Immature natural killer cell (primary cell): Measurements from ENCODE around the gene VNN1. TPM values are rescaled to one million over a fixed set of nuclear protein-coding genes. Genes with fewer than 3 reads are reported as not detected.

ENCODE experiments used
- DNase-seq, 3 donors: peaks; one replicate each; pipeline ENCODE4 v3.0.0; 2022; ENCODE audit warnings: mixed read lengths in 1 of 3
- H3K27ac Mint-ChIP-seq, 6 donors: one replicate each; pipeline ENCODE4 v1.8.0; 2020; ENCODE audit warnings: mixed read lengths in 6 of 6, mild to moderate bottlenecking in 5 of 6, inconsistent platforms in 4 of 6, moderate library complexity in 3 of 6
- H3K27me3 Mint-ChIP-seq, 3 donors: one replicate each; pipeline ENCODE4 v1.8.0; 2020 to 2021; ENCODE audit warnings: low read depth in 3 of 3, mild to moderate bottlenecking in 3 of 3, mixed read lengths in 3 of 3, moderate library complexity in 3 of 3, inconsistent platforms in 1 of 3
- H3K36me3 Mint-ChIP-seq, 3 donors: one replicate each; pipeline ENCODE4 v1.8.0; 2020; ENCODE audit warnings: mixed read lengths in 3 of 3, inconsistent platforms in 2 of 3, mild to moderate bottlenecking in 2 of 3
- H3K4me1 Mint-ChIP-seq, 2 donors: one replicate each; pipeline ENCODE4 v1.8.0; 2020; ENCODE audit warnings: inconsistent platforms in 2 of 2, mild to moderate bottlenecking in 2 of 2, mixed read lengths in 2 of 2, moderate library complexity in 1 of 2
- H3K4me3 Mint-ChIP-seq, 5 donors: one replicate each; pipeline ENCODE4 v1.8.0; 2020; ENCODE audit warnings: mild to moderate bottlenecking in 5 of 5, mixed read lengths in 5 of 5, inconsistent platforms in 3 of 5, moderate library complexity in 3 of 5
- H3K9me3 Mint-ChIP-seq, 6 donors: one replicate each; pipeline ENCODE4 v1.8.0; 2020; ENCODE audit warnings: mild to moderate bottlenecking in 6 of 6, mixed read lengths in 6 of 6, inconsistent platforms in 4 of 6, moderate library complexity in 3 of 6
- polyA plus RNA-seq, 3 donors: library from polyadenylated mRNA; unstranded; fragments of 300-500 nt; fragmentation: Illumina TruSeq; gene quantifications; one replicate each; pipeline ENCODE4 v1.2.3, GENCODE V29; 2021

Gene VNN1
- polyA plus RNA-seq = under 1 TPM in 1 of 3 donors, not detected in 2; 0.21 TPM

DNA sequence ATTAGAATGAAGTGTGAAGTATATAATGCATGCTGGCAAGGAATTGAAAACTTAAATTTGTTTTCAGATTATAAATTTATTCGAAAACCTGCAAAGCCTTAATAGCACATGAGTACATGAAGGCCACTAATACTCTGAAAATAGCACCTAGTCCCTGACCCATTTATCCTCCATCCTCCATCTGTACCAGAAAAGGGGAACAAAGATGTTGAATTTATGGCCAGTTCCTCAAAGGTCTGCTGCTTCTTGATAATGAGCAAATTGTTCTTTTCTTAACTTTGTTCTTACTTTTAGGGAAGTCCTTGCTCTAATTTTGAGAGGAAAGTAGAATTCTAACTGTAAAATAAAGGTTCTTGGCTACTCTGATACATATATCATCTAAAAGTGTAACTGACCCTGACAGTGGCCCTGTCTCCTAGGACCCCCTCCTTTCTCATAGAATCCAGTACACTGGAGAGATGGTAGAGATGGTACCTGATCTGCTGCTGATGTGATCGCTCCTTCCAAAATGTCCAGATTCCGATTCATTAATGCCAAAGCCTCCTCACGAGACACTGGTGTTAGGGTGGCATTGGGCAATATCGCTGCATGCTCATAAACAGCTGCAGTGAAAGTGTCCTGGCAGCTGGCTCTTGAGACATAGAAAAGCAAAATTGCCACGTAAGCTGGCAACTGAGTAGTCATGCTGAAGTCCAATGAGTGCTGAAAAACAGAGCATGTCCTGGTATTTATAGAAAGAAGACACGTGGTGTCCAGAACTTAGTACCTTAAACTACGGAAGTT is at the start of gene VNN1:
VNN1 (minus strand) TSS at position 704 of the 783 bp plus-strand sequence; CDS start at position 684, 20 bp downstream.
- peaks cover 6 to 9% (median 8%) of the 10 kb centered on the region in 3 donors for H3K27me3 Mint-ChIP-seq
- no peak within 1 kb of the TSS for H3K4me3 Mint-ChIP-seq
- H3K4me1 Mint-ChIP-seq = no peaks in the 10 kb centered on the region
- no peak within 1 kb of the TSS for H3K27ac Mint-ChIP-seq
- no peaks in the 10 kb centered on the region for H3K36me3 Mint-ChIP-seq
- peaks cover 0 to 4% (median 0%) of the 10 kb centered on the region in 6 donors for H3K9me3 Mint-ChIP-seq
- DNase-seq = no peak

- H3K27me3 Mint-ChIP-seq = peaks cover 0 to 4% (median 2%) of the 10 kb centered on the region in 3 donors
- peak; percentile 50 to 63 (median 60) for DNase-seq
- peaks cover 0 to 15% (median 4%) of the 10 kb centered on the region in 3 donors for H3K36me3 Mint-ChIP-seq
- H3K27ac Mint-ChIP-seq = peak overlapping the region; percentile 43 to 84 (median 74)
- no peaks in the 10 kb centered on the region for H3K9me3 Mint-ChIP-seq
- H3K4me1 Mint-ChIP-seq = peaks cover 40 to 50% of the 10 kb centered on the region in 2 donors
- peak overlapping the region; percentile 83 to 90 (median 85) for H3K4me3 Mint-ChIP-seq
Observed at GRCh38 chr6:132763269-132763668, 49.4 kb upstream of the VNN1 start.

- Mint-ChIP-seq H3K4me1 (peaks cover 36 to 50% of the 10 kb centered on the region in 2 donors), H3K4me3 (peak overlapping the region in 1 of 5 donors; percentile 5)
Observed at GRCh38 chr6:132760256-132760655, 46.4 kb upstream of the VNN1 start.

GRCh38 chr6:132758689-132759088 is 44.8 kb upstream of the VNN1 start:
- H3K9me3 Mint-ChIP-seq = no peaks in the 10 kb centered on the region
- peaks cover 6 to 28% (median 13%) of the 10 kb centered on the region in 3 donors for H3K36me3 Mint-ChIP-seq
- no peak for DNase-seq
- H3K4me3 Mint-ChIP-seq = no peak overlapping the region
- H3K27me3 Mint-ChIP-seq = no peaks in the 10 kb centered on the region
- no peak overlapping the region for H3K27ac Mint-ChIP-seq
- peaks cover 29 to 42% of the 10 kb centered on the region in 2 donors for H3K4me1 Mint-ChIP-seq

More at GRCh38 chr6:132760256-132760655, 46.4 kb upstream of the VNN1 start:
- DNase-seq = no peak
- H3K27me3 Mint-ChIP-seq = no peaks in the 10 kb centered on the region
- H3K36me3 Mint-ChIP-seq = peaks cover 6 to 21% (median 9%) of the 10 kb centered on the region in 3 donors
- H3K27ac Mint-ChIP-seq = peak overlapping the region in 2 of 6 donors; percentile 5 to 27
- no peaks in the 10 kb centered on the region for H3K9me3 Mint-ChIP-seq

DNA sequence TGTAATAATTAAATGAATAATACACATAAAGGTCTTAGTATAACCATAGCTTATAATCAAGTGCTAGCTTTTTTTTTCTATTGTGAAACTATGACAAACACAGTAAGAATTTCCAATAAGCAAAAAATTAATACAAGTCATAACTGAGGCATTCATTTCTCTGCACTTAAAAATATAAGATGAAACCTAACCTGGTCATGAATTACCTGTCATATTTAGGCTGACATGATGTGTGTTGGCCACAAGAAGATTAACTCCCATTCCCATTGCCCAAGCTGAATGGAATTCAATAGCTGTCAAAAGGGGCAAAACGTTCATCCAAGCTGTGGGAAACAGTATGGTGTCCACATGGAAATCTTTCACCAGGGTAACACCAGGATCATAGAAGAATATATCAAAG is 38.4 kb upstream of the VNN1 start:
- Mint-ChIP-seq H3K9me3 (no peaks in the 10 kb centered on the region), H3K36me3 (peaks cover 26 to 65% (median 30%) of the 10 kb centered on the region in 3 donors), H3K27ac (no peak overlapping the region), H3K27me3 (no peaks in the 10 kb centered on the region), H3K4me3 (no peak overlapping the region), H3K4me1 (peaks cover 15 to 22% of the 10 kb centered on the region in 2 donors)
- no peak for DNase-seq

- Mint-ChIP-seq H3K36me3 (peaks cover 29 to 68% (median 32%) of the 10 kb centered on the region in 3 donors), H3K4me1 (peaks cover 17 to 22% of the 10 kb centered on the region in 2 donors), H3K4me3 (no peak overlapping the region), H3K9me3 (no peaks in the 10 kb centered on the region), H3K27me3 (no peaks in the 10 kb centered on the region), H3K27ac (peak overlapping the region in 1 of 6 donors; percentile 44)
- no peak for DNase-seq
Observed at GRCh38 chr6:132751828-132752227, 38.0 kb upstream of the VNN1 start.

DNA sequence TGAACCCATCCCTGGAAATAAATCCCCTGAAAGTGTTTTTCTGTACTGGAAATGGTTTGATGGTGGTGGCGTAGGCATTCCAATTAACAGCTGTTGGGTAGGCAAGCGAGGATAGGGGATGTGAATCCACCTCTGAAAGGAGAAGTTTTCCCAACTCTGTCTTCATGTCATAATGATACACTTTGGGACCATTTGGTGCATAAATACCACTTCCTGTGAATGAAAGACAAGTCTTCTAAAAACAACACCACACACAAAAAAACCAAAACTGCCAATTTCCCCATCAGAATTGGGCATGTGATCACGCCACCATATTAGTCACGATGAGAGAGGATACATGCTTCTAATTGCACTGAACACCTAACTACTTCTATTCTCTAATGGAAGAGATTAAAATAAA is 37.5 kb upstream of the VNN1 start:
- H3K36me3 Mint-ChIP-seq = peaks cover 31 to 73% (median 36%) of the 10 kb centered on the region in 3 donors
- no peaks in the 10 kb centered on the region for H3K9me3 Mint-ChIP-seq
- peaks cover 22% of the 10 kb centered on the region in 2 donors for H3K4me1 Mint-ChIP-seq
- no peak for DNase-seq
- H3K4me3 Mint-ChIP-seq = no peak overlapping the region
- H3K27ac Mint-ChIP-seq = peak overlapping the region in 1 of 6 donors; percentile 35
- peaks cover 0 to 2% (median 0%) of the 10 kb centered on the region in 3 donors for H3K27me3 Mint-ChIP-seq

DNA sequence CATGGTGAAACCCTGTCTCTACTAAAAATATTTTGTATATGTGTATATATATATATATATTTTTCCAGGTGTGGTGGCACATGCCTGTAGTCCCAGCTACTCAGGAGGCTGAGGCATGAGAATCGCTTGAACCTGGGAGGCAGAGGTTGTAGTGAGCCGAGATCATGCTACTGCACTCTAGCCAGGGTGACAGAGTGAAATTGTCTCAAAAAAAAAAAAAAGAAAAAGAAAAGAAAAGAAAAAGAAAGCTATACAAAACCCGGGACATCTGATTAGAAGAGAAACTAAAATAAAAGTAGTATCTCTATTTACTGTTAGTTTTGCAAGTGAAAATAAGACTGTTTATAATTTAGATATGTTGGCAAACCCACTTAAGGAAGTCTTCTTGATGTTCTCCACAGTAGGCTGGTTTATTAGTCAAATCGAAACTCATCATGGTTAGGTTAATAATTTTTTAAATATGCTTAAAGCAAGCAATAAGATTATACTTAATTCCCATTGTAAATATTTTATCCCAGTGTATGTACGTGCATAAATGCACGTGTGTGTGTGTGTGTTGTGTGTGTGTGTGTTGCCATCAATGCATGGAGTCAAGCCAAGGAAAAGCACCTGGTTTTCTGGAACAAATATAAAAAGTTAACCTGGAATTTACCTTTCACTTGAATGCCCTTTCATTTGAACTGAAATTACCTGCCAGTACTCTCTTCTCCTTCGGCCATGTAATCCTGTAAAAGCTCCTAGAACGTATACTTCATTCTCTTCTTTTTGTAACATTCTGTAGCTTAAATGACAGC is 36.8 kb upstream of the VNN1 start:
- no peak for DNase-seq
- Mint-ChIP-seq H3K27ac (peak overlapping the region in 2 of 6 donors; percentile 35 to 57), H3K4me1 (peaks cover 22 to 29% of the 10 kb centered on the region in 2 donors), H3K4me3 (no peak overlapping the region), H3K27me3 (peaks cover 0 to 2% (median 0%) of the 10 kb centered on the region in 3 donors), H3K9me3 (no peaks in the 10 kb centered on the region), H3K36me3 (peaks cover 31 to 76% (median 39%) of the 10 kb centered on the region in 3 donors)

- Mint-ChIP-seq H3K4me3 (no peak overlapping the region), H3K36me3 (peaks cover 39 to 81% (median 47%) of the 10 kb centered on the region in 3 donors), H3K9me3 (no peaks in the 10 kb centered on the region), H3K27ac (peak overlapping the region in 5 of 6 donors; percentile 4 to 69 (median 41)), H3K27me3 (peaks cover 0 to 2% (median 0%) of the 10 kb centered on the region in 3 donors), H3K4me1 (peaks cover 22 to 39% of the 10 kb centered on the region in 2 donors)
- DNase-seq = no peak
Observed at GRCh38 chr6:132749111-132749510, 35.3 kb upstream of the VNN1 start.

- peak overlapping the region in 2 of 6 donors; percentile 3 to 4 for H3K27ac Mint-ChIP-seq
- H3K9me3 Mint-ChIP-seq = no peaks in the 10 kb centered on the region
- H3K27me3 Mint-ChIP-seq = peaks cover 0 to 2% (median 0%) of the 10 kb centered on the region in 3 donors
- H3K36me3 Mint-ChIP-seq = peaks cover 44 to 85% (median 49%) of the 10 kb centered on the region in 3 donors
- H3K4me1 Mint-ChIP-seq = peaks cover 22 to 39% of the 10 kb centered on the region in 2 donors
- no peak for DNase-seq
- no peak overlapping the region for H3K4me3 Mint-ChIP-seq
Observed at GRCh38 chr6:132748446-132748845, 34.6 kb upstream of the VNN1 start.

GRCh38 chr6:132746048-132746447 is 32.2 kb upstream of the VNN1 start:
- Mint-ChIP-seq H3K4me3 (no peak overlapping the region), H3K27ac (no peak overlapping the region), H3K36me3 (peaks cover 41 to 74% (median 49%) of the 10 kb centered on the region in 3 donors), H3K4me1 (peaks cover 20 to 35% of the 10 kb centered on the region in 2 donors), H3K9me3 (no peaks in the 10 kb centered on the region), H3K27me3 (peaks cover 0 to 2% (median 0%) of the 10 kb centered on the region in 3 donors)
- no peak for DNase-seq

- DNase-seq = no peak
- Mint-ChIP-seq H3K27me3 (peaks cover 2 to 5% (median 3%) of the 10 kb centered on the region in 3 donors), H3K4me1 (peaks cover 2 to 24% of the 10 kb centered on the region in 2 donors), H3K36me3 (peaks cover 38 to 49% (median 39%) of the 10 kb centered on the region in 3 donors), H3K4me3 (no peak overlapping the region), H3K9me3 (peaks cover 0 to 10% (median 0%) of the 10 kb centered on the region in 6 donors), H3K27ac (no peak overlapping the region)
Observed at GRCh38 chr6:132742495-132742894, 28.6 kb upstream of the VNN1 start.

- DNase-seq = no peak
- Mint-ChIP-seq H3K27ac (no peak overlapping the region), H3K4me3 (no peak overlapping the region), H3K36me3 (peaks cover 33 to 40% (median 33%) of the 10 kb centered on the region in 3 donors), H3K4me1 (peaks cover 2 to 16% of the 10 kb centered on the region in 2 donors), H3K9me3 (peaks cover 0 to 10% (median 0%) of the 10 kb centered on the region in 6 donors), H3K27me3 (peaks cover 0 to 7% (median 5%) of the 10 kb centered on the region in 3 donors)
Observed at GRCh38 chr6:132741281-132741680, 27.4 kb upstream of the VNN1 start.
